Activated CD4-positive, alpha-beta T cell treated with anti-CD3 and anti-CD28 coated beads, Interleukin-2, amount 50 U/mL, for 16 hours (primary cell): ENCODE results near the gene NANOS2.
"Not testable (repeated sequence)": the region's sequence is repeated elsewhere in the genome, so short reads cannot be mapped to it uniquely, and the experiment has no call there.

Experiments used
- DNase-seq: peaks from one replicate; pipeline ENCODE4 v3.0.0-alpha.2; 2020

Gene NANOS2

DNA sequence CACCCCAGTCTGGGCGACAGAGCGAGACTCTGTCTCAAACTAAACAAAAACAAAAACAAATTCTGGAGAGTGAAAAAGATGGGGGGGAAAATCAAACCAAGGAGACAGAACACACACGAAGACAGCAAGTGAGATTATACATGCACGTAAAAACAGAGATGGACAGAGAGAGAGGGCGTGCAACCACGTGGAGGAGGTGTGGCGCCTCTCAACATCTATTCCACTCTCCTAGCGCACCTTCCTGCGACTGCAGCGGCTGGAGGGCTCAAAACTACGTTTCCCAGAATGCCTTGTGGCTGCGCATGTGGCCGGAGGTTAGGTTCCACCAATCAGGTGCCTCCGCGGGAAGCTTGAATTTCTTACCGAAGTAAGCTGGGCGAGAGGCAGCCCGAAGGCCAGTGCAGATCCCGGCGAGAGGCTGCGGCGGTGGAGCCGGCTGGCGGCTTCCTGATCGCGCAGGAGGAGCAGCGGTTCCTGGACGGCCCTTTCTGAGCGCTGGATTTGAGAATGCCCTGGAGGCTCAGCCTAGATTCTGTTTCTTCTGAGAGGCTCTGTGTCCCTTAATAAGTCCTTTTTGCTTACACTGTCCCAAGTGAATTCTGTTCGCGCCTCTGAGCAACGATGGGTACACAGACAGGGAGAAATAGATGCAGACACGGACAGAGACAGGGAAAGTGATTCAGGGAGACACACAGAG lies 13.1 kb upstream of the NANOS2 start:
- peak; percentile 95 for DNase-seq

DNA sequence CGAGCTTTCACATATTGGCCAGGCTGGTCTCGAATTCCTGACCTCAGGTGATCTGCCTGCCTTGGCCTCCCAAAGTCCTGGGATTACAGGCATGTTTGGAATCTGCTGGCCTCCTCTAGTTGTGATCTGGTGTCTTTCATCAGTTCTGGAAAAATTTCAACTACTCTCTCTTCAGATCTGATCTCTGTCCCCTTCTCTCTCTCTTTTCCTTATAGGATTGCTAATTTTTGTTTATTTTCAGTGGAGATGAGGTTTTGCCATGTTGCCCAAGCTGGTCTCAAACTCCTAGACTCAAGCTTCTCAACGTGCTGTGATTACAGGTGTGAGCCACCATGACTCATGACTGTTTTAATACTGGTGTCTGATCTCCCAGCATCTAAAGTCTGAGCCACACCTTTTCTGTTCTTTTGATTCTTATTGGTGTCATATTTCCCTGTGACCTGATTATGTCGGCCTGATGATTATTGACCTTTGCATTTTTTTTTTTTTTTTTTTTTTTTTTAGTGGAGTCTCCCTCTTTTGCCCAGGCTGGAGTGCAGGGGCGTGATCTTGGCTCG lies 10.4 kb upstream of the NANOS2 start:
- DNase-seq = no peak

DNA sequence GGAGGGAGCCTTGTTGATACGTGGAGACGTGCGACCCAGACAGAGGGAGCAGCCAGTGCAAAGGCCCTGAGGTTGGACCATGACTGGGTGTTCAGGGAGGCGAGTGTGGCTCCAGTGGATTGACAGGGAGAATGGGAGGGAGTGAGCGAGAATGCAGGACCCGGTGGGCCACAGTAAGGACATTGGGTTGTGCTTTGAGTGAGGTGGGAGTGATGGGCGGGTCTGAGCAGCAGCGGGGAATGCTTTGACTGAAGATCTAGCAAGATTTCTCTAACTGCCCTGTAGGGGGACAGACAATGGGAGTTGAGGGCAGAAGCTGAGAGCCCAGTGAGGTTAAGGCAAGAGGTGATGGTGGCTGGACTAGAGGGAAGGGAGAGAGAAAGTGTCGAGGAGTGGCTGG lies 7.7 kb upstream of the NANOS2 start:
- no peak for DNase-seq

DNA sequence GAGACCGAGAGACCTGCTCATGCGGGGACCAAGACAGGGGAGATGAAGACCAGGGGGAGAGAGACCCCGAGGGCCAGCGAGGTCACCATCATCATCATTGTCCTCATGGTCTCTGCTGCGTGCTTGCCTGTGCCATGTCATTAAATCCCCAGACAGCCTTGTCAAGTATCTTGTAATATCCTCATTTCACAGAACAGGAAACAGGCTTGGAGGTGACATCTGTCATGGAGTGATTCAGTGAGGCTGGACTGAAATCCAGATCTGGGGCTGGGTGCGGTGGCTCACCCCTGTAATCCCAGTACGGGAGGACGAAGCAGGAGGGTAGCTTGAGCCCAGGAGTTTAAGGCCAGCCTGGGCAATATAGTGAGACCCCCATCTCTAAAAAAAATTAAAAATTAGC lies 5.9 kb upstream of the NANOS2 start:
- peak; percentile 46 for DNase-seq

DNA sequence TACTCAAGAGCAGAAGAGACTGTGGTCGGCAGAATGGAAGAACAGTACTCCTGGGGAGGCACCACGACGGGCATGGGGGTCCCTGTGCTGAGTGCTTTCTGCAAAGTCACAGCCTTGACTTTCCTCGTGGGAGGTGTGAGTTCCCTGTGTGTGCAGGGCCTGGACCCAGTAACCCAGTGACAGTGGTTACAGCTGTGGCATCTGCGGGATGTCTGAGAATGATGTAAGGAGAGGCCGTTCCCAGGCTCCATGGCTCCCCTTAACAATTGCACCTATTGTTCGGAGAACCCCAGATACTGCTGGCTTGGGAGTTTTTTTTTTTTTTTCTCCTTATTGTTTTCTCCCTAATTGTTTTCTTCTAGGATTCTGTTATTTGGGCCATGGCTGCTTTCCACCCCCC lies 5.1 kb upstream of the NANOS2 start:
- no peak for DNase-seq

DNA sequence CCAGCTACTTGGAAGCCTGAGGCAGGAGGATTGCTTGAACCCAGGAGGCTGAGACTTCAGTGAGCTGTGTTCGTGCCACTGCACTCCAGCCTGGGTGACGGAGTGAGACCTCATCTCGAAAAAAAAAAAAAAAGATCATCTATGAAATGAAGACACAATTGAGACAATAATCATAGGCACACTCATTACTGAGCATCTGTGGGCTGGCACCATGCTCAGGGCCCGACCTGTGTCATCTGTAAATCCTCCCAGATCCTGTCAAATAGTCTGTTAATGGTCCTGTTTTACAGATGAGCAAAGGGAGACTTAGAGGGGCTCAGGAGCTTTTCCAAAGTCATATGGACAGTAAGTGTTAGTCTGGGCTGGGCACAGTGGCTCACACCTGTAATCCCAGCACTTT lies 4.1 kb upstream of the NANOS2 start:
- DNase-seq = peak; percentile 28

DNA sequence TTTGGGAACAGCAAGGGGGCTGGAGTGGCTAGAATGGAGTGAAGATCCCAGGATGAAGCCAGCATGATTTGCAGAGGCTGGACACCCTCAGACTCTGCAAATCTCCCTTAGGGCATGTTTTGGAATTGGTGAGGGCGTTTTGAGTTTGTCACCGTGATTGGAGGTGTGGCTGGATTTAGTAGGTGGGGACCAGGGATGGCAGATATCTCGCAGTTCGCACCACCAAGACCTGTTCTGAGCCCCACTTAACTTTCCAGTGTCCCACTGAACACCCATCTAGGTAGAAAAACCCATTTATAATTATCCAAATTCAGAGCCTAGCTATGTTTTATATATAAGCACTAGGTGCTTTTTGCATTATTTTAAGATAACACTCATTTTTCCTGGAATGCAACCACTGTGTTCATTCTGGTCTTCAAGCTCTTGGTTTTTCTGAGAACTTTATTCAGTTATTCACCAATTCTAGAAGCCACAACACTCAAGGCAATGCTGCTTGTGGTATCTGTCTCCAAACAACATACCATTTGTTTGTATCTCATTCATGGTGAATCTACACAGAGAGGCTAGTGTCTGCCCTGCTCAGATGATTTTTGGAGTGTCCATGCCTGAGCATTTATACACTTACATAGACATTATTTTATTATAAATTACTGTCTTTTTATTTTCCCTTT lies 3.0 kb upstream of the NANOS2 start:
- peak; percentile 73 for DNase-seq

DNA sequence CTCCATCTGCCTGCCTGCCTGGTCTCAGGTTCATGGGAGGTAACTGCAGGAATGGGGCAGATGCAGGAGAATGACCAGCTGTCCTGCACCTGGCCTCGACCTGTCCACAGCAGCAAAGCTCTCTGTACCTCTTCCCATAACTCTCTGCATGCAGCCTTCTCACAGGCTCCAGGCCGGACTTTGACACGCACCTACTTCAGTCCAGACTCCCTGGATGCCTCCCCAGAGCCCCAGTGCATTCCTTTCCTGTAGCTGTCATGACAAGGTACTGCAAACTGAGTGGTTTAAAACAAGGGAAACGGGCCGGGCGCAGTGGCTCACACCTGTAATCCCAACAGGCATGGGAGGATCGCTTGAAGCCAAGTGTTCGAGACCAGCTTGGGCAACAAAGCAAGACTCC lies 3.3 kb downstream of the NANOS2 start:
- DNase-seq = no peak

DNA sequence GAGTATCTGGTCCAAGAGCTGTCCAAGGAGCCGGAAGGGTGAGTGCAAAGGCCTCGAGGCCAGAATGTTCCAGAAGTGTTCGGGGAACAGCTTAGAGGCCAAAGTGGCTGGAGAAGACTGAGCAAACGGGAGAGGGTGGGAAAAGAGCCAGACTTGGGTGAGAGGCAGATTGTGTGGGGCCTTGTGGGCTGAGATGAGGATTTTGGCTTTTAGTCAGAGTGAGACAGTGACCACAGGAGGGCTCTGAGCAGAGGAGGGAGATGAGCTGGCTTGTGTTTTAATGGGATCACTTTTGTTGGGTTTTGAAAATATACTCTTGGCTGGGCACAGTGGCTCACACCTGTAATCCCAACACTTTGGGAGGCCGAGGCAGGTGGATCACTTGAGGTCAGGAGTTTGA lies 5.6 kb downstream of the NANOS2 start:
- no peak for DNase-seq

DNA sequence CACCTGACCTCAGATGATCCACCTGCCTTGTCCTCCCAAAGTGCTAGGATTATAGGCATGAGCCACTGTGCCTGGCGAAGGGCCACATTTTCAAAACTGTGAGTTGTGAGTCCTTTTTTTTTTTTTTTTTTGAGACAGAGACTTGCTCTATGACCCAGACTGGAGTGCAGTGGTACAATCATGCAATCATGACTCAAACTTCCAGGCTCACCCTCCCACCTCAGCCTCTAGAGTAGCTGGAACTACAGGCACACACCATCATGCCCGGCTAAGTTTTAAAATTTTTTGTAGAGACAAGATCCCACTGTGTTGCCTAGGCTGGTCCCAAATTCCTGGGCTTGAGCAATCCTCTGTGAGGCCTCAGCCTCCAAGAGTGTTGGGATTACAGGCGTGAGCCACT lies 8.4 kb downstream of the NANOS2 start:
- DNase-seq = no peak

DNA sequence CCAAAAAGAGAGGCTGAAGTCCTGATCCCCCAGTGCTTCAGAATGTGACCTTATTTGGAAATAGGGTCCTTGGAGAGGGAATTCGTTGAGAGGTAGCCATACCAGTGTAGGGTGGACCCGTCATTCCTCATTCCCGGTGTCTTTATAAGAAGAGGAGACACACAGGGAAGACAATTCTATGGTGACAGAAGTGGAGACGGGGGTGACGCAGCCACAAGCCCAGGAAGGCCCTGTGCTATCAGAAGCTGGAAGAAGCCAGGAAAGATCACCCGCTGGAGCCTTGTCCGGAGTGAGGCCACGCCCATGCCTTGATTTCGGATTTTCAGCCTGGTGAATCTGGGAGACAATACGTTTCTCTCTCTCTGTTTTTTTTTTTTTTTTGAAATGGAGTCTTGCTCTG lies 9.6 kb downstream of the NANOS2 start:
- no peak for DNase-seq

DNA sequence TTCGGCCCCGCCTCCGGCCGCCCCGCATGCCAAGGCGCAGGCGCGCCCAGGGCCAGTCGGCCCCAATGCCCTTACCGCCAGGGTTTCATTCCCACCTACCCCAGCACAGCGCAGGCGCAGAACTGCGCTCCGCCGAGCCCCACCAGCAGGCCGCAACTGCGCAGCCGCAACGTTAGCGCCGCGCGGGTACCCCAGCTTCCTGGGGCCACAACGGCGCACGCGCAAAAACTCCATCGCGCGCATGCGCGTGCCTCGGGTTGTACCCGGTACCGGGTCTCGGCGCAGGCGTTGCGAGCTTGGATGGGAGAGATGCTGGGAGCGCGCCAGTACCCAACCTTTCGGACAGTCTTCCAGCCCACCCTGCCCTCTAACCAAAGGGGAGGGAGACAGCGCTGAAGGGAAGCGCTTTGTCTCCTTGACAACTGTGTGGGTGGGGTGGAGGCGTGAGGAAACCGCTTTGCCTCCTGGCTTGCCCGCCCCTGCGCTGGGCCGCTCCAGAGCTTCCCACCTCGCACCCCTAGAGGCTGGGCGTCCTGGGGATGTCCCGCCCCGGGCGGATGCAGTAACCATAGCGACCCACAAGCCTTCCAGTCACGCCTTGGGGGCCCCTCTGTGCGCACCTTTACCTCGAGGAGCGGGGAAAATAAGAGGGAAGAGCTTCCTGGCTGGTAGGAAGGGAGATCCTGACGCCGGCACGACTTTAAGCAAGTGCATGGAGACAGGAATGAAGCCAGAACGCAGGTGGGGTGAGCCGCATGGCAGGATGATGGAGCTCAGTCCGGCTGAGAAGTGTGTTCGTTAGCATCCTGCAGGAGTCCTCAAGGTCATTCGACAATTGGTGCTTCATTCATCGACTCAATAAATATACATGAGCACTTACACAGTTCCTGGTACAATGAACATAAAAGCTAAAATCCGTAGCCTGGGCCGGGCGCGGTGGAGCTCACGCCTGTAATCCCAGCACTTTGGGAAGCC lies 11.6 kb downstream of the NANOS2 start:
- DNase-seq = peak; percentile 100

DNA sequence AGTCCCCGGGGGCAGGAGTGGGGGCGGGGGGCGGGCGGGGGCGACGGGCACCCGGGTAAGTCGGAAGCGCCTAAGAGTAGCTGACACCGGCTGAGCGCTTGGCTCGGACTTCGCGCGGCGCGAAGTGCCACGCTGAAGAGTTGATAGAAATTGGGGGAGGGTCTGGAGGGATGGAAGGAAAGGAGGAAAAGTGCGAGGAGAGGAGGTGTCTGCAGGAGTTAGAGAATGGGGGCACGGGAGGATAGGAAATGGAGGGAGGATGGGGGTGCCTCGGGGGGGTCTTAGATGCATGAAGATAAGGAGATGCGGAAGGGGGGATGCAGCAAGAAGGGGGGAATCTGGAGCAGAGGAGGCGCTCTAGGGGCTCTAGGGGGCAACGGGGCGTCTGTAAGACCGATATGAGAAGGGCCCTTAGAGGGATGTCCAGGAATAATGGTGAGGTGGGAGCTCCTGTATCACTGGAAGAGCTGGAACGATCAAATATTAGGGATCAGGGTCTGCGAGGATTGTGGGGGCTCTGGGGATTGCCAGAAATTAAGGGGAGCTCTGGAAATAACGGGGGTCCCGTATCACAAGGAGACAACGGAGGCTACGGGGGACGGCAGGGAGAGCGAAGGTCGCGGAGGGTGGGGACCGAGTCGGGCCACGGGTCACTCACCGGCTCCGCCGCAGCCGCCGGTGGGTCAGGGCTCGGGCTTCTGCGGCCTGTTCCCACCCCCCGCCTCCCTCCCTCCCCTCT lies 12.5 kb downstream of the NANOS2 start, which contains the start of gene MYPOP:
Gene MYPOP, minus strand, starts transcription at position 702 of the 739 bp plus-strand sequence. CDS start 840 bp downstream, outside the sequence.
- no peak for DNase-seq

DNA sequence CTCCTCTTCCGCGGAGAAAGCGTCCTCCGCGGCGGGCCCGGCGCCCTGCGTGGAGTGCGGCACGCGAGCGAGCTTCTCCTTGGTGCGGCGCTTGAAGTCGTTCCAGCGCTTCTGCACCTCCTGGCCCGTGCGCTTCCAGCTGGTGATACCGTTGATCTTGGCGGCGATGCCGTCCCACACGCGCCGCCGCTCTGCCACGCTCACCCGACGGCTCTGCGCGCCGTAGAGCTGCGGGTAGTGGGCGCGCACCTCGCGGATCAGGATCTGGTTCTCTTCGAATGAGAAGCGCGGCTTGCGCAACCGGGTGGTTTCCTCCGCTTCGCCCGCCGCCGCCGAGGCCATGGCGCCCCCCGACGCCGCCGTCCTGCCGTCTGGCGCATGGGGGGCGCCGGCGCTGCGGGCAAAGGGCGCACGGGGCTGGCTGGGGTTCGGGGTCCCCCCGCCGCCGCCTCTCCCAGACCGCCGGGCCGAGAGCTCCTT lies 13.1 kb downstream of the NANOS2 start:
- DNase-seq = no peak

DNA sequence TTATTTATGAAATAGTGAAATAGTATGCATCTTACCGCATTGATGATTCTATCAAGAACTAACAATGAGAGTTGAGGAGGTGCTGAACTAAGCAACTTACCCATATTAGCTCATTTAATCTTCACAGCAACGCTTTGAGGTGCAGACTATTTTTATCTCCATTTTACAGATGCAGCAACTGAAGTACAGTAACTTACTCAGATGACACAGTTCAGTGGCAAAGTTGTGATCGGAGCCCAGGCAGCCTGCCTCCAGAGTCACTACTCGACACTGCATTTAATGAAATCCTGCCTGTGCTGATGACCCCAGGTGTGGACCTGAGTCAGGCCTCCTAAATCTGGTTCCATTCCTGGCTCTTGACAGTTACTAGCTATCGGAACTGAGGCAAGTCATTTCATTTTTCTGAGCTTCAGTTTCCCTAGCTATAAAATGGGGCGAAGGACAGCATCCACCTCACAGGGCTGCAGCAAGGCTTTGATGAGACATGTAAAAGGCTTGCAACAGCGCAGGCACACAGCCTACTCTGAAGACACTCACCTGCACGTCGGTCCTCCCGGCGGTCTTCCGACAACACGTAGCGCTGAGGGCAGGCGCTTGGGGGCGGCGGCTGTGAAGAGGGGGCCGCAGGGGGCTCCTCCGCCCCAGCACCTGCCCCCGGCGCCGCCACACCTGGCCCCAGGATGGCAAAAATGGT lies 13.7 kb downstream of the NANOS2 start:
- no peak for DNase-seq

DNA sequence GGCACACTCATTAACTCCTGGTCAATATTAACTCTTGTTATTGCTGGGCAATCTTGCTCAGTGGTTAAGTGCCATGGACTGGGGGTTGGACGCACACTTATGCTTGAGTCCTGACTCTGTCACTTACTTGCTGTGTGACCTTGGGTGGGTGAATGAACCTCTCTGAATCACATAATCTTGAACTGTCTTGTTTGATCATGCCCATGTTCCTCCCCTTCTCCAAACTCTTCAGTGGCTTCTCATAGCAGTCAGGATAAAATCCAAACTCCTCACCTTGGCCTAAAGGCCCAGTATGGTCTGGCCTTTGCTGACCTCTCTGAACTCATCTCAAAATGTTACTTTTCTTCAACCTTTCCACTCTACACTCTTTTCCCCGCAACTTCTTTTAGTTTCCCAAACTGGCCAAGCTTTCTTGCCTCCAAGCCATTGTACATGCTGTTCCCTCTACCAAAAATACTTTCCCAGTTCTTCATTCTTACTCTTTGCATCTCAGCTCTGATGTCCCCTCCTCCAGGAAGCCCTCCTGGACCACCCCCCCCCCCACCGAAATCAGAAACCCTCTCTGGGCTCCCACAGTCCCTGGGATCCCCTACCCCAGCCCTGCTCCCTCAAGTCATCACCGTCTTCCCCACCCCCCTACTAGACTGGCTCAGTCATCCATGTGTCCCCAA lies 14.5 kb downstream of the NANOS2 start:
- DNase-seq = no peak

DNA sequence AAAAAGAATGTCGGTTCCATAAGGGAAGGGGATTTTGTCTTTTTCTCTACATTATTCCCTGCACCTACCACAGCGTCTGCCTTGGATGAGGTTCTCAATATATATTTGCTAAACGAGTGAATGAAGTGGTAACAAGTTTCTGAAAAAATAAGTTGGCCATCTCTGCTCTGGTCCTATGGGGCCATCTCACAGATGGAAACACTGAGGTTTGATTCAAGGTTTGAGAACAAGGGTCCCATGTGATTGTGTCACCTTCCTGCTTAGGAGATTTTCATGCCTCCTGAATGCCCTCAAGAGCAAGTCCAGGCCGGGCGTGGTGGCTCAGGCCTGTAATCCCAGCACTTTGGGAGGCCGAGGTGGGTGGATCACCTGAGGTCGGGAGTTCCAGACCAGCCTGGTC lies 15.3 kb downstream of the NANOS2 start:
- no peak for DNase-seq

DNA sequence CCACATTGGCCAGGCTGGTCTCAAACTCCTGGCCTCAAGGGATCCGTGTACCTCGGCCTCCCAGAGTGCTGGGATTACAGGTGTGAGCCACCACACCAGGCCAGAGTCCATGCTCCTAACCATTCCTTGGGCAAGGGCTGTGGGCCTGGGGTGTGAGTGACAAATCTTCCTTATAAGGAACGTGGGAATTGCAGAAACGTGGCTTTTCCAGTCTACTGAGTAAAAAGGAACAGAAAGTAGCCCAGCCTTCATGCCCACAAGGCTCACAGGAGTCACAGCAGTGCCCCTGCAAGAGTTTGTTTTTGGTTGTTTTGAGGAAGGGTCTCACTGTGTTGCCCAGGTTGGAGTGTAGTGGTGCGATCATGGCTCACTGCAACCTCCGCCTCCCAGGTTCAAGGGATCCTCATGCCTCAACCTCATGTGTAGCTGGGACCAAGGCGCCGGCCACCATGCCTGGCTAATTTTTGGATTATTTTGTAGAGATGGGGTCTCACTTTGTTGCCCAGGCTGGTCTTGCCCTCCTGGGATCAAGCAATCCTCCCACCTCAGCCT lies 17.2 kb downstream of the NANOS2 start:
- no peak for DNase-seq

DNA sequence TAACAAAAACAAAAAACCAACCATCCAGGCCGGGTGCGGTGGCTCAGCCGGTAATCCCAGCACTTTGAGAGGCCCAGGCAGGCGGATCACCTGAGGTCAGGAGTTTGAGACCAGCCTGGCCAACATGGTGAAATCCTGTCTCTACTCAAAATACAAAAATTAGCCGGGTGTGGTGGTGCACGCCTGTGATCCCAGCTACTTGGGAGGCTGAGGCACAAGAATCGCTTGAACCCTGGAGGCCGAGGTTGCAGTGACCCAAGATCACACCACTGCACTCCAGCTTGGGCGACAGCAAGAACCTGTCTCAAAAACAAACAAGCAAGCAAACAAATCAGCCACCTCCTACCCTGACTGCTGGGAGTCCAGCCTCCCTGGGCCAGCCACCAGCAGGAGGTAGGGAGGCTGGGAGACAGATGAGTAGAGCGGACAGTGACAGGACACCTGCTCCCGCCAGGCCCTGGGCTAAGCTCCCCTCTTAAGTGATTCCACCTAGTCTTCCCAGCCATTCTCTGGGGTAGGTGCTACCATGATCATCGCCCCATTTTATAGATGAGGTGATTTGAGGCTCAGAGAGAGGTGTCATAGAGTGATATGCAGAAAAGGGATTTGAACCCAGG lies 18.5 kb downstream of the NANOS2 start:
- DNase-seq = not testable (repeated sequence)

DNA sequence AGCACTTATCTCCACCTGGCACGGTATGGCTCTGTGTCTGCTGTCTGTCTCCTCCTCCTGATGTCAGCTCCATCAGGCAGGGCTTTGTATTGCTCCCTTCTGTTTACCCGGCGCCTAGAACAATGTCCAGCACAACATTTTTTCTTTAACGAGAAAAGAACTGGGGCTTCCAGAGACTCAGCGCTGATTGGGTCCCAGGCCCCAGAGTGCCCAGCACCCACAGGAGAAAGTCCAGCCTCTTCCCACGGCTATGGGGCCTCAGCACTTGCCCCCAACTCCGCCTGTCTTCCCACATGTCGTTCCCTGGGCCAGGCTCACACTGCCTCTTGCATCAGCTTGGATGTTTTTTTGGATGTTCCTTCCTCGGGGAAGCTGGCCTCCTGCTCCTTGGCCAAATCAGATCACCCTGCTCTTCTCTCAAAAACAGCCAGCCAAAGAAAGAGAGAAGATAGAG lies 19.0 kb downstream of the NANOS2 start:
- DNase-seq = no peak
